H9 (cell line): ENCODE data around the gene KISS1R. TPM values are rescaled to one million over a fixed set of nuclear protein-coding genes. Genes with fewer than 3 reads are reported as not detected.

ENCODE experiments used
- DNase-seq: peaks from one replicate; pipeline ENCODE4 v3.0.0-alpha.2; 2017
- H2AFZ ChIP-seq: one replicate; pipeline ENCODE4 v1.6.1; 2013; ENCODE audit warnings: mild to moderate bottlenecking, low read length, control low read depth, moderate library complexity
- H2AK5ac ChIP-seq: 2 replicates; pipeline ENCODE4 v1.6.1; 2013; ENCODE audit warnings: low read length, control low read depth, mixed read lengths; ENCODE audit not compliant: insufficient read length
- H2BK120ac ChIP-seq: one replicate; pipeline ENCODE4 v1.6.1; 2013; ENCODE audit warnings: low read depth, mild to moderate bottlenecking, low read length, control low read depth, inconsistent platforms; ENCODE audit not compliant: poor library complexity, severe bottlenecking
- H2BK12ac ChIP-seq: 2 replicates; pipeline ENCODE4 v1.6.1; 2013; ENCODE audit warnings: low read length, control low read depth, mixed read lengths, low read depth; ENCODE audit not compliant: insufficient read length
- H2BK15ac ChIP-seq: 2 replicates; pipeline ENCODE4 v1.6.1; 2013; ENCODE audit warnings: low read depth, low read length, control low read depth
- H2BK20ac ChIP-seq: one replicate; pipeline ENCODE4 v1.6.1; 2013; ENCODE audit warnings: low read depth, mild to moderate bottlenecking, low read length, control low read depth, inconsistent platforms; ENCODE audit not compliant: poor library complexity, severe bottlenecking
- H2BK5ac ChIP-seq: 2 replicates; pipeline ENCODE4 v1.6.1; 2013; ENCODE audit warnings: low read length, control low read depth, mixed read lengths; ENCODE audit not compliant: insufficient read length
- H3K14ac ChIP-seq: 2 replicates; pipeline ENCODE4 v1.6.1; 2013; ENCODE audit warnings: low read length, control low read depth; ENCODE audit not compliant: insufficient read depth
- H3K18ac ChIP-seq: 2 replicates; pipeline ENCODE4 v1.6.1; 2013; ENCODE audit warnings: low read depth, mild to moderate bottlenecking, mixed read lengths, low read length, control low read depth; ENCODE audit not compliant: insufficient read length
- H3K23ac ChIP-seq: 2 replicates; pipeline ENCODE4 v1.6.1; 2013; ENCODE audit warnings: low read length, control low read depth, mixed read lengths, low read depth; ENCODE audit not compliant: insufficient read length
- H3K23me2 ChIP-seq: 2 replicates; pipeline ENCODE4 v1.6.1; 2013; ENCODE audit warnings: low read depth, mild to moderate bottlenecking, mixed read lengths, low read length, control low read depth; ENCODE audit not compliant: insufficient read length, poor library complexity, severe bottlenecking
- H3K27ac ChIP-seq: 2 replicates; pipeline ENCODE4 v1.5.1; 2013; ENCODE audit warnings: low read length, control low read depth, mixed read lengths, low read depth; ENCODE audit not compliant: insufficient read length
- H3K27me3 ChIP-seq: 2 replicates; pipeline ENCODE4 v1.6.1; 2013; ENCODE audit warnings: low read length, control low read depth, inconsistent platforms; ENCODE audit not compliant: insufficient read depth
- H3K4ac ChIP-seq: 2 replicates; pipeline ENCODE4 v1.6.1; 2013; ENCODE audit warnings: low read depth, mild to moderate bottlenecking, control low read depth, inconsistent platforms, low read length, moderate library complexity
- H3K4me1 ChIP-seq: 2 replicates; pipeline ENCODE4 v1.6.1; 2013; ENCODE audit warnings: low read length, control low read depth, inconsistent platforms; ENCODE audit not compliant: insufficient read depth
- H3K4me2 ChIP-seq: 2 replicates; pipeline ENCODE4 v1.6.1; 2013; ENCODE audit warnings: low read length, control low read depth, mixed read lengths; ENCODE audit not compliant: insufficient read length, insufficient read depth
- H3K56ac ChIP-seq: 2 replicates; pipeline ENCODE4 v1.6.1; 2013; ENCODE audit warnings: low read depth, mild to moderate bottlenecking, mixed read lengths, low read length, control low read depth; ENCODE audit not compliant: insufficient read length
- H3K79me1 ChIP-seq: 2 replicates; pipeline ENCODE4 v1.6.1; 2013; ENCODE audit warnings: low read depth, mild to moderate bottlenecking, moderate library complexity, low read length, control low read depth, inconsistent platforms; ENCODE audit not compliant: insufficient read depth, poor library complexity, severe bottlenecking
- H3K79me2 ChIP-seq: 2 replicates; pipeline ENCODE4 v1.6.1; 2013; ENCODE audit warnings: low read length, control low read depth, inconsistent platforms; ENCODE audit not compliant: insufficient read depth
- H3K9ac ChIP-seq: 2 replicates; pipeline ENCODE4 v1.6.1; 2013; ENCODE audit warnings: low read length, control low read depth, mixed read lengths; ENCODE audit not compliant: insufficient read length; ENCODE audit errors: extremely low read depth
- H3K9me3 ChIP-seq: one replicate; pipeline ENCODE4 v1.6.1; 2013; ENCODE audit warnings: low read depth, low read length, inconsistent platforms; ENCODE audit not compliant: control insufficient read depth
- H3T11ph ChIP-seq: one replicate; pipeline ENCODE4 v1.6.1; 2013; ENCODE audit warnings: mild to moderate bottlenecking, low read length, control low read depth, inconsistent platforms
- H4K20me1 ChIP-seq: one replicate; pipeline ENCODE4 v1.6.1; 2013; ENCODE audit not compliant: control insufficient read depth, insufficient read length, insufficient read depth
- H4K5ac ChIP-seq: 2 replicates; pipeline ENCODE4 v1.6.1; 2013; ENCODE audit warnings: low read depth, mild to moderate bottlenecking, mixed read lengths, low read length, control low read depth; ENCODE audit not compliant: insufficient read length
- H4K8ac ChIP-seq: replicated peaks from 2 replicates; pipeline ENCODE4 v1.6.1; 2013; ENCODE audit warnings: low read length, control low read depth, mixed read lengths, low read depth; ENCODE audit not compliant: insufficient read length
- H4K91ac ChIP-seq: 2 replicates; pipeline ENCODE4 v1.6.1; 2013; ENCODE audit warnings: low read depth, mild to moderate bottlenecking, moderate library complexity, mixed read lengths, low read length, control low read depth; ENCODE audit not compliant: insufficient read length
- H3K27ac Mint-ChIP-seq, 3 experiments: 2 replicates in 2 of 3; 3 replicates in 1 of 3; pipeline ENCODE4 v1.8.0; 2020 to 2021; ENCODE audit warnings: mixed read lengths in 3 of 3, mild to moderate bottlenecking in 1 of 3, moderate library complexity in 1 of 3
- H3K27me3 Mint-ChIP-seq: 2 replicates; pipeline ENCODE4 v1.8.0; 2021; ENCODE audit warnings: low read depth, mild to moderate bottlenecking, moderate library complexity, mixed read lengths
- H3K36me3 Mint-ChIP-seq, 3 experiments: 2 replicates in 2 of 3; 3 replicates in 1 of 3; pipeline ENCODE4 v1.8.0; 2020 to 2021; ENCODE audit warnings: low read depth in 3 of 3, mixed read lengths in 3 of 3; ENCODE audit not compliant: insufficient read depth in 1 of 3
- H3K4me1 Mint-ChIP-seq, 2 experiments: 2 replicates each; pipeline ENCODE4 v1.8.0; 2020; ENCODE audit warnings: mixed read lengths in 2 of 2
- H3K4me3 Mint-ChIP-seq, 2 experiments: 2 replicates in 1 of 2; 3 replicates in 1 of 2; pipeline ENCODE4 v1.8.0; 2020 to 2021; ENCODE audit warnings: mild to moderate bottlenecking in 2 of 2, mixed read lengths in 2 of 2, moderate library complexity in 1 of 2
- H3K9me3 Mint-ChIP-seq, 2 experiments: 2 replicates in 1 of 2; 3 replicates in 1 of 2; pipeline ENCODE4 v1.8.0; 2020; ENCODE audit warnings: mild to moderate bottlenecking in 2 of 2, mixed read lengths in 2 of 2, moderate library complexity in 1 of 2
- WGBS: extraction: QIAGEN DNeasy Blood & Tissue Kit; methylation state at CpG from one replicate; pipeline ENCODE4 v1.1.7; 2013; ENCODE audit warnings: missing lambda C conversion rate, low lambda C conversion rate, mixed read lengths; ENCODE audit not compliant: insufficient read length; ENCODE audit errors: extremely low coverage; 5-methylcytosine and 5-hydroxymethylcytosine counted together
- total RNA-seq: library from RNA; stranded (reverse); gene quantifications from 2 replicates; pipeline ENCODE4 v1.2.1, GENCODE V29; 2021
- TF ChIP-seq, protein P1 (sequence below): fragments of 200-600 bp; sonication (generic); conservative IDR thresholded peaks from 3 replicates; pipeline ENCODE4 v1.8.0; 2021; ENCODE audit warnings: antibody characterized with exemption, mild to moderate bottlenecking

The KISS1R gene
- total RNA-seq, 1 experiment from 2014 or later = 3.3 TPM

GRCh38 chr19:902446-903226 is 14.5 kb upstream of the KISS1R start:
- no peaks in the 10 kb centered on the region for H3K27me3 ChIP-seq
- H3K79me1 ChIP-seq = peaks cover 13% of the 10 kb centered on the region
- H3K4me1 ChIP-seq = no peaks in the 10 kb centered on the region; the same call in 1 of the 2 replicates
- H3K36me3 Mint-ChIP-seq = peaks cover 2 to 19% (median 15%) of the 10 kb centered on the region in 3 experiments; a peak in 4 of 7 replicates
- no peak overlapping the region for H3K4me3 Mint-ChIP-seq
- no peak overlapping the region for H3K56ac ChIP-seq
- no peak overlapping the region for H3K23ac ChIP-seq
- H2AK5ac ChIP-seq = no peak overlapping the region
- no peak overlapping the region for H3K14ac ChIP-seq
- H2BK20ac ChIP-seq = no peak overlapping the region
- no peak overlapping the region for H3K27ac Mint-ChIP-seq
- no peak overlapping the region for H4K91ac ChIP-seq
- no peak for DNase-seq
- no peak overlapping the region for H3K4me2 ChIP-seq
- WGBS = no CpG with 5 or more reads among the region's 14 CpGs
- no peak overlapping the region for H4K5ac ChIP-seq
- no peak overlapping the region for H3K4ac ChIP-seq
- H3K23me2 ChIP-seq = no peaks in the 10 kb centered on the region
- no peak overlapping the region for H2BK5ac ChIP-seq
- H3K18ac ChIP-seq = no peak overlapping the region
- H2BK120ac ChIP-seq = no peak overlapping the region
- peaks cover 6% of the 10 kb centered on the region; the same call in 1 of the 2 replicates for H3K79me2 ChIP-seq
- no peak overlapping the region for H3T11ph ChIP-seq
- no peak overlapping the region for H2AFZ ChIP-seq
- no peak overlapping the region for H4K8ac ChIP-seq
- TF ChIP-seq, protein P1, sequence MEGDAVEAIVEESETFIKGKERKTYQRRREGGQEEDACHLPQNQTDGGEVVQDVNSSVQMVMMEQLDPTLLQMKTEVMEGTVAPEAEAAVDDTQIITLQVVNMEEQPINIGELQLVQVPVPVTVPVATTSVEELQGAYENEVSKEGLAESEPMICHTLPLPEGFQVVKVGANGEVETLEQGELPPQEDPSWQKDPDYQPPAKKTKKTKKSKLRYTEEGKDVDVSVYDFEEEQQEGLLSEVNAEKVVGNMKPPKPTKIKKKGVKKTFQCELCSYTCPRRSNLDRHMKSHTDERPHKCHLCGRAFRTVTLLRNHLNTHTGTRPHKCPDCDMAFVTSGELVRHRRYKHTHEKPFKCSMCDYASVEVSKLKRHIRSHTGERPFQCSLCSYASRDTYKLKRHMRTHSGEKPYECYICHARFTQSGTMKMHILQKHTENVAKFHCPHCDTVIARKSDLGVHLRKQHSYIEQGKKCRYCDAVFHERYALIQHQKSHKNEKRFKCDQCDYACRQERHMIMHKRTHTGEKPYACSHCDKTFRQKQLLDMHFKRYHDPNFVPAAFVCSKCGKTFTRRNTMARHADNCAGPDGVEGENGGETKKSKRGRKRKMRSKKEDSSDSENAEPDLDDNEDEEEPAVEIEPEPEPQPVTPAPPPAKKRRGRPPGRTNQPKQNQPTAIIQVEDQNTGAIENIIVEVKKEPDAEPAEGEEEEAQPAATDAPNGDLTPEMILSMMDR = no peak
- no peak overlapping the region for H2BK12ac ChIP-seq
- peaks cover 0 to 29% of the 10 kb centered on the region in 2 experiments; a peak in 2 of 4 replicates for H3K4me1 Mint-ChIP-seq
- H3K9ac ChIP-seq = no peak overlapping the region
- H3K27ac ChIP-seq = no peak overlapping the region
- H3K9me3 ChIP-seq = no peaks in the 10 kb centered on the region
- H2BK15ac ChIP-seq = no peak overlapping the region
- H3K27me3 Mint-ChIP-seq = no peaks in the 10 kb centered on the region; the same call in 1 of the 2 replicates
- H3K9me3 Mint-ChIP-seq = no peaks in the 10 kb centered on the region
- no peaks in the 10 kb centered on the region for H4K20me1 ChIP-seq
